GM10266 (cell line): ENCODE data around the gene KDM4C.
"Not testable (repeated sequence)": the region's sequence is repeated elsewhere in the genome, so short reads cannot be mapped to it uniquely, and the experiment has no call there.

ENCODE experiments used
- DNase-seq: peaks from one replicate; pipeline ENCODE4 v3.0.0; 2012; ENCODE audit errors: extremely low spot score
- TF ChIP-seq, protein P1 (sequence below): IDR thresholded peaks from 2 replicates; pipeline ENCODE4 v1.5.1; 2012; ENCODE audit warnings: mild to moderate bottlenecking, low read depth; ENCODE audit not compliant: control insufficient read depth, insufficient read depth; ENCODE audit errors: missing control alignments

The KDM4C gene

GRCh38 chr9:6941501-6941900 lies 183.7 kb downstream of the KDM4C start:
- TF ChIP-seq, protein P1, sequence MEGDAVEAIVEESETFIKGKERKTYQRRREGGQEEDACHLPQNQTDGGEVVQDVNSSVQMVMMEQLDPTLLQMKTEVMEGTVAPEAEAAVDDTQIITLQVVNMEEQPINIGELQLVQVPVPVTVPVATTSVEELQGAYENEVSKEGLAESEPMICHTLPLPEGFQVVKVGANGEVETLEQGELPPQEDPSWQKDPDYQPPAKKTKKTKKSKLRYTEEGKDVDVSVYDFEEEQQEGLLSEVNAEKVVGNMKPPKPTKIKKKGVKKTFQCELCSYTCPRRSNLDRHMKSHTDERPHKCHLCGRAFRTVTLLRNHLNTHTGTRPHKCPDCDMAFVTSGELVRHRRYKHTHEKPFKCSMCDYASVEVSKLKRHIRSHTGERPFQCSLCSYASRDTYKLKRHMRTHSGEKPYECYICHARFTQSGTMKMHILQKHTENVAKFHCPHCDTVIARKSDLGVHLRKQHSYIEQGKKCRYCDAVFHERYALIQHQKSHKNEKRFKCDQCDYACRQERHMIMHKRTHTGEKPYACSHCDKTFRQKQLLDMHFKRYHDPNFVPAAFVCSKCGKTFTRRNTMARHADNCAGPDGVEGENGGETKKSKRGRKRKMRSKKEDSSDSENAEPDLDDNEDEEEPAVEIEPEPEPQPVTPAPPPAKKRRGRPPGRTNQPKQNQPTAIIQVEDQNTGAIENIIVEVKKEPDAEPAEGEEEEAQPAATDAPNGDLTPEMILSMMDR = no peak
- DNase-seq = no peak

- TF ChIP-seq, protein P1 = no peak
- no peak for DNase-seq
These were observed 184.6 kb downstream of the KDM4C start for GRCh38 chr9:6942406-6942805.

- DNase-seq = no peak
- TF ChIP-seq, protein P1 = no peak
These were observed 185.5 kb downstream of the KDM4C start for GRCh38 chr9:6943293-6943692.

- DNase-seq = no peak
- TF ChIP-seq, protein P1 = peak; percentile 7
These were observed 186.3 kb downstream of the KDM4C start for GRCh38 chr9:6944093-6944551.

GRCh38 chr9:6944896-6945295 lies 187.1 kb downstream of the KDM4C start:
- no peak for DNase-seq
- TF ChIP-seq, protein P1 = no peak

DNA sequence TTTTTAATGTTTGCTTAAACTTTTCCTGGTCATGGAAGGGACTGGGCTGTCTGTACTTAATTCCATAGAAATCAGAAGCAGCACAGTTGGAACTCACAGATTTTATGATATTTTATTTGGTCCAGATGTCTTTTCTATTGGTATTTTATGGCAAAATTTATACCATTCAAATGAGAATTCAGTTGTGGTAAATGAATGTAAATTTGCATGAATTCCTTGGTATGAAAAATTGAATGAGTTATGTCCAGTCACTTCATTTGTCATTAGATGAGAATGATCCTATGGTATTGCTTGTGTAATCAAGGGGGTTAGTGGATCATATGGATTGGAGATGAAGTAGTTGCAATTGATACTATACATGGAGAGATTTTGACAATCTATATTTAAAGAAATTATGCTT lies 188.0 kb downstream of the KDM4C start:
- DNase-seq = no peak
- TF ChIP-seq, protein P1 = no peak

GRCh38 chr9:6946583-6947166 lies 188.9 kb downstream of the KDM4C start:
- TF ChIP-seq, protein P1 = no peak

DNA sequence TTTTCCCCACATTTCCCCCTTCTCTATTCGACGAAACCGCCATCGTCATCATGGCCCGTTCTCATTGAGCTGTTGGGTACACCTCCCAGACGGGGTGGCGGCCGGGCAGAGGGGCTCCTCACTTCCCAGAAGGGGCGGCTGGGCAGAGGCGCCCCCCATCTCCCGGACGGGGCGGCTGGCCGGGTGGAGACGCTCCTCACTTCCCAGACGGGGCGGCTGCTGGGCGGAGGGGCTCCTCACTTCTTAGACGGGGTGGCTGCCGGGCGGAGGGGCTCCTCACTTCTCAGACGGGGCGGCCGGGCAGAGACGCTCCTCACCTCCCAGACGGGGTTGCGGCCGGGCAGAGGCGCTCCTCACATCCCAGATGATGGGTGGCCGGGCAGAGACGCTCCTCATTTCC lies 191.1 kb downstream of the KDM4C start:
- not testable (repeated sequence) for DNase-seq

More at GRCh38 chr9:6946583-6947166, 188.9 kb downstream of the KDM4C start:
- no peak for DNase-seq
